SH-SY5Y (cell line): ENCODE results near the gene LGALS4.

Source experiments
- GATA2 ChIP-seq: IDR thresholded peaks from 2 replicates; pipeline ENCODE4 v1.6.1; 2011; ENCODE audit warnings: mild to moderate bottlenecking, low read depth, low read length
- GATA3 ChIP-seq: IDR thresholded peaks from 2 replicates; pipeline ENCODE4 v1.6.1; 2011; ENCODE audit warnings: low read depth, mild to moderate bottlenecking, low read length, moderate library complexity

DNA sequence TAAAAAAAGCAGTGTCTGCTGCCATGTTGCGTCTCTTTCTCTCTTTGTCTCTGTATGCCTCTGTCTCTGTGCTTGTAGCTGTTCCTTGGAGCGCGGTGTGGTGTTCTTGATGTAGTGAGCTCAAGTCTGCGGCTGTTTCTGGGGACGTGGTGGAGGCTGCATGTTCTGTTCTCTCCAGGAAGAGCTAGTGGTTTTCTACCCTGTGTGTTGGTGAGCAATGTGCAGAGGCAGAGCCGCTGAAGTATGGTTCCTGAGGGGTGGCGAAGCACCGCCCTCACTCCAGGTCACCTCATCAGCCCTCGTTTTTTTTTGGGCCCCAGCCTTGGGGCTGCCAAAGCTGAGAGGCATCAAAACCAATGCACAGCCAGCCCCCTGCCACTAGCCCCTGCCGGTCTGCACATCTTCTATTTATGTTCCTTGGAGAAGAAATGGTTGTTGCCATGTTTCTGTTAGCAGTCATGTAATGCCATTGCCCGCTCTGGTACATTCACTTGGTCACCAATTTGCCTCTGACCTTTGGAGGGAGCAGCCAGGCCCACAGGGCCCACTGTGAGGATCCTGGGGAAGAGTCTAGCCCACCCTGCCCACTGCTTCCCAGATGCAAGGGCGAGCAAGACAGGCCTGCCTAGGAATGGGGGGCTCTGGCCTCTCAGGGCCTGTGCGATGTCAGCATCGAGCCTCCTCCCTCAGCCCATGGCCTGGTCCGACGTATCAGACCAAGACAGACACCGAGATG lies 29.9 kb upstream of the LGALS4 start:
- TF ChIP-seq GATA3 (no peak), GATA2 (no peak)
